ENCODE measurements around the gene GPR162.
A peak's percentile ranks its signal among the peaks of the same experiment; 100 is the strongest.

Gene GPR162

DNA sequence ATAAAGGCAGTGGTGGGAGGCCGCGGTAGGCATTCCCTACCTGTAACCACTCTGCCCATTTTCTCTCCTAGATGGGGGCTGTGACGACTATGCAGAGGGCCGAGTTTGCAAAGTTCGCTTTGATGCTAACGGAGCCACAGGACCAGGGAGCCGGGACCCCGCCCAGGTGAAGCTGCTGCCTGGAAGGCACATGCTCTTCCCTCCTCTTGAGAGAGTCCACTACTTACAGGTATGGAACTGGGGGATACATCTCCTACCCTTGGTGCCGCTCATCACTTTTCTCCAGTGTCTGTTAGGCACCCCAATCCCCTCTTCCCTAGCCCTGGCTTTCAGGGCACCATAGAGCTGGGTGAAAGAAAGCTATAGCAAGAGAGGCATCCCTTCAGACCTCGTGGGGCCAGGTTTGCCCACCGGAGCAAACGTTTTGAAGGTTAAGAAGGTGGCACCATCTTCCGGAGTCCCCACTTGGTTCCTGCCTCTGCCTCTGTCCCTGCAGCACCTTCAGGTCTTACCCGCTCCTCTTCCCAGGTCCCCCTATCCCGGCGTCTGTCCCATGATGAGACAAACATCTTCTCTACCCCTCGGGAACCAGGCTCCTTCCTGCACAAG is 4.6 kb downstream of the GPR162 start:
- in situ Hi-C loops (cut with HindIII; ENCODE audit: low sequenced_read_pairs), result no loop called here
- TF ChIP-seq, protein P1, sequence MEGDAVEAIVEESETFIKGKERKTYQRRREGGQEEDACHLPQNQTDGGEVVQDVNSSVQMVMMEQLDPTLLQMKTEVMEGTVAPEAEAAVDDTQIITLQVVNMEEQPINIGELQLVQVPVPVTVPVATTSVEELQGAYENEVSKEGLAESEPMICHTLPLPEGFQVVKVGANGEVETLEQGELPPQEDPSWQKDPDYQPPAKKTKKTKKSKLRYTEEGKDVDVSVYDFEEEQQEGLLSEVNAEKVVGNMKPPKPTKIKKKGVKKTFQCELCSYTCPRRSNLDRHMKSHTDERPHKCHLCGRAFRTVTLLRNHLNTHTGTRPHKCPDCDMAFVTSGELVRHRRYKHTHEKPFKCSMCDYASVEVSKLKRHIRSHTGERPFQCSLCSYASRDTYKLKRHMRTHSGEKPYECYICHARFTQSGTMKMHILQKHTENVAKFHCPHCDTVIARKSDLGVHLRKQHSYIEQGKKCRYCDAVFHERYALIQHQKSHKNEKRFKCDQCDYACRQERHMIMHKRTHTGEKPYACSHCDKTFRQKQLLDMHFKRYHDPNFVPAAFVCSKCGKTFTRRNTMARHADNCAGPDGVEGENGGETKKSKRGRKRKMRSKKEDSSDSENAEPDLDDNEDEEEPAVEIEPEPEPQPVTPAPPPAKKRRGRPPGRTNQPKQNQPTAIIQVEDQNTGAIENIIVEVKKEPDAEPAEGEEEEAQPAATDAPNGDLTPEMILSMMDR (IDR thresholded peaks at IDR 0.05; ENCODE audit: low read depth, low read length, missing control alignments), result no peak
- no peak for DNase-seq (ENCODE audit: low read depth)

DNA sequence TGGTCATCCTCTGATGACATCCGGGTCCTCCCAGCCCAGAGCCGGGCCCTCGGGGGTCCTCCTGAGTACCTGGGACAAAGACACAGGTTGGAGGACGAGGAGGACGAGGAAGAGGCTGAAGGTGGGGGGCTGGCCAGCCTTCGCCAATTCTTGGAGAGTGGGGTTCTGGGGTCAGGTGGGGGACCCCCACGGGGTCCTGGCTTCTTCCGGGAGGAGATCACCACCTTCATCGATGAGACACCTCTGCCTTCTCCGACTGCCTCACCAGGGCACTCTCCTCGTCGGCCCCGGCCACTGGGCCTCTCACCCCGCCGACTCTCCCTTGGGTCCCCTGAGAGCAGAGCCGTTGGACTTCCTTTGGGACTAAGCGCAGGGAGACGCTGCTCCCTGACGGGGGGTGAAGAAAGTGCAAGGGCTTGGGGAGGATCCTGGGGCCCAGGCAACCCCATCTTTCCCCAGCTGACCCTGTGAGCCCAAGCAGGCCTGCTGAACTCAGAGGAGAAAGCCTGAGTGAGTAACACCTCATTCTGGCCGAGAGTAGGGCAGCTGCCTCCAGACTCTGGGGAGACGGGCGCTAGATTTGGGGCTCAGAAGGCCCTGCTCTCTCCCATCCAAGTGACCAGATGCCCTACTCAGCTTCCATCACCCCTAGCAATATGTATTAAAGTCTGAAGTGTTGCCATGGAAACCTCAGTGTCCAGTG is 5.3 kb downstream of the GPR162 start:
- TF ChIP-seq, protein P1 (IDR thresholded peaks at IDR 0.05; ENCODE audit: low read depth, low read length, missing control alignments), result no peak
- DNase-seq (ENCODE audit: low read depth), result no peak
- H3K4me3 ChIP-seq (ENCODE audit: low read depth, low read length), result no peak overlapping the region
- in situ Hi-C loops (cut with HindIII; ENCODE audit: low sequenced_read_pairs), result no loop called here

More for the DNA sequence above, 4.6 kb downstream of the GPR162 start:
- no peak overlapping the region for H3K4me3 ChIP-seq (ENCODE audit: low read depth, low read length)

DNA sequence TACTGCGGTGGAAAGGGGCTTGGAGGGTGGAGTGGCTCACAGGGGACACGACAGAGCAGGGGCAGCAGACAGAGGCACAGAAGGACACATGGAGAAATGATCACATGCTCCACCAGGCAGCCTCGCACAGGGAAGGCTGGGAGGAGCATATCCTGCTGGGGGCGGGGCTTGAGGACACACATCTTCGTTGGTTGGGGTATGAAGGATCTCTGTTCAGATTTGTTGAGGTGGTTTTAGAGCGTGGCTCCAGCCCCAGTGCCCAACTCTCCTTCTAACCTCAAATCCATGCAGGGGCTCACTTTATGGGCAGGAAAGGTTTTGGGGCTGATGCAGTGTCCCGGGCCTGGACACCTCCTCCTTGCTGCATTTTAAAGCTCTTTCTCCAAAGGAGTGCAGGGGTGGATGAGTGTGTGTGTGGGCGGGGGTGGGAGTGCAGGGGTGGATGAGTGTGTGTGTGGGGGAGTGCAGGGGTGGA is 5.9 kb downstream of the GPR162 start:
- H3K4me3 ChIP-seq (ENCODE audit: low read depth, low read length), result peak overlapping the region; percentile 92
- TF ChIP-seq, protein P1 (IDR thresholded peaks at IDR 0.05; ENCODE audit: low read depth, low read length, missing control alignments), result no peak
- DNase-seq (ENCODE audit: low read depth), result no peak
- in situ Hi-C loops (cut with HindIII; ENCODE audit: low sequenced_read_pairs), result no loop called here

DNA sequence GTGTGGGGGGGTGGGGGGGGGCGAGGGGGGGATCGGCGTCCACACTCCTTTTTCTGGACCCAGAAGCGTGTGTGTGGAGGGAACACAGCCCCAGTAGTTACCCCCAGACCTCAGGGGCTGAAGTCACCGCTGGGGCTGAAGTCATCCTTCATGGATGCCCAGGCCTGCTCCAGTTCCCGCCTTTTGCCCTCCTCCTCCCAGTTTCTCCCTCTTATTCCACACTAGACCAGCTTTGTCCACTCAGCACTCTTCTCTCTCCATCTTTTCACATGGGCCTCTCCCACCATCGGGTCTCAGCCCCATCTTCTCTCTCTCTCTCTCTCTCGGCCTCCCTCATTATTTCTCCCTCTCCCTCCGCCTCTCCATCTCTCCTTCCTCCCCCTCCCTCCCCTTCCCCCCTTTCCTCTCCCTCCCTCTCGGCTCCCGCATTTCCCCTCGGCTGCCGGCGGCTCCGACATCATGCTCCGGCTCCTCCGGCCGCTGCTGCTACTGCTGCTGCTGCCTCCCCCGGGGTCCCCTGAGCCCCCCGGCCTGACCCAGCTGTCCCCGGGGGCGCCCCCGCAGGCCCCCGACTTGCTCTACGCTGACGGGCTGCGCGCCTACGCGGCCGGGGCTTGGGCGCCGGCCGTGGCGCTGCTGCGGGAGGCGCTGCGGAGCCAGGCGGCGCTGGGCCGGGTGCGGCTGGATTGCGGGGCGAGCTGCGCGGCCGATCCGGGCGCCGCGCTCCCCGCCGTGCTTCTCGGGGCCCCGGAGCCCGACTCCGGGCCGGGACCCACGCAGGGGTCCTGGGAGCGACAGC is 6.6 kb downstream of the GPR162 start, which contains the start of gene P3H3:
Gene P3H3, plus strand, starts transcription at position 426 of the 799 bp plus-strand sequence. Its CDS starts 34 bp downstream, at position 460.
- peak within 1 kb of the TSS; percentile 92 for H3K4me3 ChIP-seq (ENCODE audit: low read depth, low read length)
- in situ Hi-C loops (cut with HindIII; ENCODE audit: low sequenced_read_pairs), result no loop called here
- TF ChIP-seq, protein P1 (IDR thresholded peaks at IDR 0.05; ENCODE audit: low read depth, low read length, missing control alignments), result no peak
- no peak for DNase-seq (ENCODE audit: low read depth)

DNA sequence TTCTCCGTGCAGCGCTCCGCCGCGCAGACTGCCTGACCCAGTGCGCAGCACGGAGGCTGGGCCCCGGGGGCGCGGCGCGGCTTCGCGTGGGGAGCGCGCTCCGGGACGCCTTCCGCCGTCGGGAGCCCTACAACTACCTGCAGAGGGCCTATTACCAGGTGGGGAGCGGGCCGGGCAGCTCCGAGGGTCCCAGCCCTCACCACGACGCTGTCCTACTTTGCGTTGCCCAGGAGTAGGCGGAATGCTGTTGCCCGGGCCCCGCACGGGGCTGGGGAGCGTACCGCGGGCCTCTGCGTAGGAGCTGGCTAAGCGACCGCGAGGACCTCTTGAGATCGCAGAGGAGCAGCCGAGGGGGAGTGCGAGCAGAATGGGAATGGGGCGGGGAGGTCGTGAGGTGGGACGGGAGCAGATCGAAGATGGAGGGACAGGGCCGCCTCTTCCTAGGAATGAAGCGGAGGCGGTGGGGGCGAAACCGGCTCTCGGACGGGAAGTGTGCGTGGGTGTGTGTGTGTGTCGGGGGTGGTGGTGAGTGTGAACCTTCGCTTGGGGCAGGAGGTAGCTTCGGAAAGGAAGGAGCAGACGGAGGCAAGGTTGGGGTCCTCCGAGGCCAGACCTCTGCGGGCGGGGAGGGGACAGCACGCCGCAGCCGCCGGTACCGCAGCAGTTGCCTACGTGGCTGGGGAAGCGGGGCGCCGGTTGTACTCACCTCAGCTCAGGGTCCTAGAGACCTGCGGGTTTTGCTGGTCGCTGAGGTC is 7.3 kb downstream of the GPR162 start:
- no peak for DNase-seq (ENCODE audit: low read depth)
- H3K4me3 ChIP-seq (ENCODE audit: low read depth, low read length), result peak overlapping the region; percentile 92
- in situ Hi-C loops (cut with HindIII; ENCODE audit: low sequenced_read_pairs), result no loop called here
- TF ChIP-seq, protein P1 (IDR thresholded peaks at IDR 0.05; ENCODE audit: low read depth, low read length, missing control alignments), result no peak
